HG02642 (cell line): ENCODE results near the gene PCDHB16.
"Not testable (repeated sequence)": the region's sequence is repeated elsewhere in the genome, so short reads cannot be mapped to it uniquely, and the experiment has no call there.

Experiments
- ATAC-seq: cut with Tn5 transposase; IDR thresholded peaks from one replicate; pipeline ENCODE4 v1.9.1; 2021; ENCODE audit warnings: mild to moderate bottlenecking; ENCODE audit not compliant: unreplicated experiment, poor library complexity

Gene PCDHB16

DNA sequence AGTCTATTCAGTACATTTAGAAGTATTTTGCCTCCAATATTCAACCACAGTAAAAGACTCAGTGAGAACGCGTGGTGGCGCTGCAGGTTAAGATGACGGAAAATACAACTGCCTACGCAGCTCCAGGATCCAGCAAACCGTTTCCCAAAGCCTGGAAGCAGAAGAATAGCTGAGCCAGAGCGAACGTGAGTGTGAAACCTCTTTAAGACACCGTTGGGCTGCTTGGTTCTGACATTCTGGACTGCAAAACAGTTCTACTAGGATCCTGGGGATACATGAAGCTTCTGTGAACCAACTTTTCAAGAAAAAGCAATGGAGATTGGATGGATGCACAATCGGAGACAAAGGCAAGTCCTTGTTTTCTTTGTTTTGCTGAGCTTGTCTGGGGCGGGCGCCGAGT lies at the start of gene PCDHB16:
Gene PCDHB16, plus strand, starts transcription at position 140 of the 400 bp plus-strand sequence. Its CDS starts 173 bp downstream, at position 313.
- no peak for ATAC-seq

- no peak for ATAC-seq
Measured at GRCh38 chr5:141135030-141135717, 47.0 kb upstream of the PCDHB16 start, which contains the start of gene PCDHB5. Gene PCDHB5 (plus strand): TSS chr5:141135206. CDS start chr5:141135435, 229 bp downstream.

- no peak for ATAC-seq
Measured at GRCh38 chr5:141135718-141136266, 46.4 kb upstream of the PCDHB16 start.

- not testable (repeated sequence) for ATAC-seq
Measured at GRCh38 chr5:141137346-141137745, 44.8 kb upstream of the PCDHB16 start.

- no peak for ATAC-seq
Measured at GRCh38 chr5:141149812-141150211, 32.4 kb upstream of the PCDHB16 start, which contains the start of gene PCDHB6. Gene PCDHB6 (plus strand): TSS chr5:141150057. CDS start chr5:141150258, 201 bp downstream.

- ATAC-seq: no peak
Measured at GRCh38 chr5:141150224-141150992, 31.8 kb upstream of the PCDHB16 start.

DNA sequence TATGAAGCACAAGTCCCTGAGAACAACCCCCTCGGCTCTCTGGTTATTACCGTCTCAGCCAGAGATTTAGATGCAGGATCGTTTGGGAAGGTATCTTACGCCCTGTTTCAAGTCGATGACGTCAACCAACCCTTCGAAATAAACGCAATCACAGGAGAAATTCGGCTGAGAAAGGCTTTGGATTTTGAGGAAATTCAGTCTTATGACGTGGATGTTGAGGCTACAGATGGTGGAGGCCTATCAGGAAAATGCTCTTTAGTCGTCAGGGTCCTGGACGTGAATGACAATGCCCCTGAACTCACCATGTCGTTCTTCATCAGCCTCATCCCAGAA lies 31.2 kb upstream of the PCDHB16 start:
- ATAC-seq: no peak

DNA sequence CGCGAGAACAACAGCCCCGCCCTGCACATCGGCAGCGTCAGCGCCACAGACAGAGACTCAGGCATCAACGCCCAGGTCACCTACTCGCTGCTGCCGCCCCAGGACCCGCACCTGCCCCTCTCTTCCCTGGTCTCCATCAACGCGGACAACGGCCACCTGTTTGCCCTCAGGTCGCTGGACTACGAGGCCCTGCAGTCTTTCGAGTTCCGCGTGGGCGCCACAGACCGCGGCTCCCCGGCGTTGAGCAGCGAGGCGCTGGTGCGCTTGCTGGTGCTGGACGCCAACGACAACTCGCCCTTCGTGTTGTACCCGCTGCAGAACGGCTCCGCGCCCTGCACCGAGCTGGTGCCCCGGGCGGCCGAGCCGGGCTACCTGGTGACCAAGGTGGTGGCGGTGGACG lies 30.6 kb upstream of the PCDHB16 start:
- ATAC-seq: not testable (repeated sequence)

DNA sequence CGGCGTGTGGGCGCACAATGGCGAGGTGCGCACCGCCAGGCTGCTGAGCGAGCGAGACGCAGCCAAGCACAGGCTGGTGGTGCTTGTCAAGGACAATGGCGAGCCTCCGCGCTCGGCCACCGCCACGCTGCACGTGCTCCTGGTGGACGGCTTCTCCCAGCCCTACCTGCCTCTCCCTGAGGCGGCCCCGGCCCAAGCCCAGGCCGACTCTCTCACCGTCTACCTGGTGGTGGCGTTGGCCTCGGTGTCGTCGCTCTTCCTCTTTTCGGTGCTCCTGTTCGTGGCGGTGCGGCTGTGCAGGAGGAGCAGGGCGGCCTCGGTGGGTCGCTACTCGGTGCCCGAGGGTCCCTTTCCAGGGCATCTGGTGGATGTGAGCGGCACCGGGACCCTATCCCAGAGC lies 30.1 kb upstream of the PCDHB16 start:
- not testable (repeated sequence) for ATAC-seq

DNA sequence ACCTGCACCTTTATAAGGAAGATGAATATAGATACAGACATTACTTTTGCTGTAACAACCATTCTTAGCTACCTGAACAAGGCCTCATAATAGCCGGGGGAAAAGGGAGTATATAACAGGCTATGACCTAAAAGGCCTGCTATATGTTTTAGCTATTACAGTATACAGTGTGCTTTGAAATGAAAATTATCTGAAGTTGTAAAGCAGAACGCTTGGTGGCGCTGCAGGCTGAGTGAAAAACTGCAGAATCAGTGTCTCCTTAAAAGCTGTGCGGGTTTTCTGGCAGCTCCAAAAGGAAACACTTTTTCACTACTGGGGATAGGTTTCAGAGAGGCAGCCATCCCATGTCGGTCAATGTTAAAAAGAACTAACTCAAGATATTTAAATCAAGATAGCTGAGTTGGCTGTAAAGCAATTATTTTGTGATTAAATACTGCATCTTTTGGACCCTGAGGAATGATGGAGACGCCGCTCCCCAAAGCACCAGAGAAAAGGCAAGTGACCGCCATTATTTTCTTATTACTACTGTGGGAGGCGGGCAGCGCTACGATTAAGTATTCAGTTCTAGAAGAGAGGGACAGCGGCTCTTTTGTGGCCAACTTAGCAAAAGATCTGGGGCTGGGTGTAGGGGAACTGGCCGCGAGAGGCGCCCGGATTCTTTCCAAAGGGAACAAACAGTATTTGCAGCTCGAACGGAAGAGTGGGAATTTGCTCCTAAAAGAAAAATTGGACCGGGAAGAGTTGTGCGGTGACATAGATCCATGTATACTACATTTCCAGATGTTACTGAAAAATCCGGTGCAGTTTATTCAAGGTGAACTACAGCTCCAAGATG lies 26.4 kb upstream of the PCDHB16 start:
- no peak for ATAC-seq

- not testable (repeated sequence) for ATAC-seq
Measured at GRCh38 chr5:141157356-141157755, 24.8 kb upstream of the PCDHB16 start.

DNA sequence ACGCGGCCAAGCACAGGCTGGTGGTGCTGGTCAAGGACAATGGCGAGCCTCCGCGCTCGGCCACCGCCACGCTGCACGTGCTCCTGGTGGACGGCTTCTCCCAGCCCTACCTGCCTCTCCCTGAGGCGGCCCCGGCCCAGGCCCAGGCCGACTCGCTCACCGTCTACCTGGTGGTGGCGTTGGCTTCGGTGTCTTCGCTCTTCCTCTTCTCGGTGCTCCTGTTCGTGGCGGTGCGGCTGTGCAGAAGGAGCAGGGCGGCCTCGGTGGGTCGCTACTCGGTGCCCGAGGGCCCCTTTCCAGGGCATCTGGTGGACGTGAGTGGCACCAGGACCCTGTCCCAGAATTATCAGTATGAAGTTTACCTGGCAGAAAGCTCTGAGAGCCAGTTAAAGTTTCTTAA lies 24.3 kb upstream of the PCDHB16 start:
- ATAC-seq: not testable (repeated sequence)

DNA sequence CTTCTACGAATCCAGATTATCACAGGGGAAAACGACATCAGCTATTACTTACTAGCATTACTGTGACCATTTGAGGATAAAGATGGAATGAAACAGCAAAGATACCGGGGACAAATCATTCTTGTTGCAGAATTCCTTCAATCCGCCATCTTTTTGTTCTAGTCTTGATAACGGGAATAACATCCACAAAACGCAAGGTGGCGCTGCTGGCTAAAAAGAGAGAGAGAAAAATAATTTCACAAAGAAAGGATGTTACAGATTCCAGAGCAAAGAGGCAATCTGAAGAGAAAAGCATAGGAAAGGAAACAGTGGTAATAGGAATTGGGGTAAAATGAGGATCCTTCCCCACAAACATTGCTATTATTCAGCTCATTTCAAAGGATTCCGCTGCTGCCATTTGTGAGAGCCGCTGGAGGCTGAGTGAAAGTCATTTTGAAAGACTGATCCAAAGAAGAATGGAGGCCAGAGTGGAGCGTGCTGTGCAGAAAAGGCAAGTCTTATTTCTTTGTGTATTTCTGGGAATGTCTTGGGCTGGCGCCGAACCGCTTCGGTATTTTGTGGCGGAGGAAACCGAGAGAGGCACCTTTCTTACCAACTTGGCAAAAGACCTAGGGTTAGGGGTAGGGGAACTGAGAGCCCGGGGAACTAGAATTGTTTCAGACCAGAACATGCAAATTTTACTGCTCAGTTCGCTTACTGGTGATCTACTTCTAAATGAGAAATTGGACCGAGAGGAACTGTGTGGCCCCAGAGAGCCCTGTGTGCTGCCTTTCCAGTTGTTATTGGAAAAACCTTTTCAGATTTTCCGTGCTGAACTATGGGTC lies 9.6 kb upstream of the PCDHB16 start, which contains the start of gene PCDHB7:
Gene PCDHB7, plus strand, starts transcription at position 264 of the 824 bp plus-strand sequence. Its CDS starts 192 bp downstream, at position 456.
- ATAC-seq: no peak

GRCh38 chr5:141174291-141175104 lies 7.7 kb upstream of the PCDHB16 start:
- ATAC-seq: not testable (repeated sequence)

- ATAC-seq: no peak
Measured at GRCh38 chr5:141175933-141176332, 6.3 kb upstream of the PCDHB16 start.

GRCh38 chr5:141177577-141178191 lies 4.5 kb upstream of the PCDHB16 start, which contains the start of gene PCDHB8:
Gene PCDHB8 (plus strand): TSS chr5:141177790. CDS start chr5:141178035, 245 bp downstream.
- not testable (repeated sequence) for ATAC-seq

DNA sequence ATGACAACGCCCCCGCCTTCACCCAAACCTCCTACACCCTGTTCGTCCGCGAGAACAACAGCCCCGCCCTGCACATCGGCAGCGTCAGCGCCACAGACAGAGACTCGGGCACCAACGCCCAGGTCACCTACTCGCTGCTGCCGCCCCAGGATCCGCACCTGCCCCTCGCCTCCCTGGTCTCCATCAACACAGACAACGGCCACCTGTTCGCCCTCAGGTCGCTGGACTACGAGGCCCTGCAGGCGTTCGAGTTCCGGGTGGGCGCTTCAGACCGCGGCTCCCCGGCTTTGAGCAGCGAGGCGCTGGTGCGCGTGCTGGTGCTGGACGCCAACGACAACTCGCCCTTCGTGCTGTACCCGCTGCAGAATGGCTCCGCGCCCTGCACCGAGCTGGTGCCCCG lies 2.8 kb upstream of the PCDHB16 start:
- ATAC-seq: not testable (repeated sequence)

GRCh38 chr5:141179876-141180275 lies 2.3 kb upstream of the PCDHB16 start:
- not testable (repeated sequence) for ATAC-seq
